Measurements from ENCODE around the gene AP2A2. TPM values are rescaled to one million over a fixed set of nuclear protein-coding genes. Genes with fewer than 3 reads are reported as not detected.

Gene AP2A2
- polyA plus RNA-seq, 3 donors from 2014 or later, result 2.5 to 11.0 (median 7.1) TPM

DNA sequence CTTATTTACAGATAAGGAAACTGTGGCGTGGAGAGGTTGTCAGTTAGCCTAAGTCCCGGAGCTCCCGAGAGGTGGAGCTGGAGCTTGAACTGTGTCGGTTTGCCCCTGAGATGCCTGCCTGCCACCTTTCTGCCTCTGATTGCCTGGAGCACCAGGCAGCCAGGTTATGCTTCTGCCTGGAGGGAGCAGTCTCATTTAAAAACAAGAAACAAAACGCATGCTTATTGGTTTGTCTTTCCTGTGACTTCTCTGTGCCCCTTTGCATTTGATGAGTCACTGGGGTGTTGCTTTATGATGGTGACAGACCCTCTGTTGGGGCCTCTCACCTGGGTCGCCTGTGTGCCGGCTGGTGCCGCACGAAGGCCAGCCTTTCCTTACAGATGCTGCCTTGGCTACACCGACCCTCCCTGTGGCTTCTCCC is 12.2 kb downstream of the AP2A2 start:
- Mint-ChIP-seq H3K4me3 (no peak overlapping the region), H3K36me3 (peaks cover 0 to 3% (median 0%) of the 10 kb centered on the region in 3 donors), H3K27me3 (ENCODE audit: low read depth in 3 of 3) (peaks cover 0 to 3% (median 0%) of the 10 kb centered on the region in 3 donors), H3K9me3 (no peaks in the 10 kb centered on the region), H3K4me1 (peaks cover 69 to 75% of the 10 kb centered on the region in 2 donors), H3K27ac (peak overlapping the region in 1 of 6 donors; percentile 62)
- DNase-seq, result no peak

DNA sequence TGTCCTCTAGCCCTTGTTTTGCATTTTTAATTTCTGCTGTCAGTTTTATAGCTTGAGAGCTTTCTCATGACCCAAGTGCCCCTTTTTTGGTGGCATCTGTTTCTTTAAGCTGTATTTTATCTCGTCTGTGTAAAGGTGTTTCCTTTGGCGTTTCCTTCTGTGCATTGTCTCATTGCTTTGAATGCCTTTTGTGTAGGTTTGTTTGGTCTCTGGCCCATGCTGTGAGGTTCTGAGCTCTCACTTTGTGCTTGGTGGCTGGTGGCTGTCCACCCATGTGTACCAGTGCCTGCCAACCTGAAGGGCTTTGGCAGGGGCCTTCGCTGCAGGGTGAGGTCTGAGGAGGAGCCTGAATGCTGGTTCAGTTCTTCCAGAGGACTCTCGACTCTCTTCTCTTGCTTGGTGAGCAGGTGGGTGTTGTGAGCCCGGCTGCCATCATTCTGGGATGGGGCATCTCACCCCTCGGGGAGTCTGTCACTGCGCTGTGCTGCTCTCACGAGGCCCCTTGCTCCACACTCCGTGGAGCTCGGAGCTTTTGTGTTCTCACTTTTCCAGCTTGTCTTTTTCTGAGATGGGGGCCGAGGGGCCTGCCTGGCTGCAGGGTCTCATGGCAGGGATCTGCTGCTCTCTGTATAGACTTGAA is 14.9 kb downstream of the AP2A2 start:
- peaks cover 71 to 80% of the 10 kb centered on the region in 2 donors for H3K4me1 Mint-ChIP-seq
- H3K27me3 Mint-ChIP-seq (ENCODE audit: low read depth in 3 of 3), result peaks cover 0 to 3% (median 0%) of the 10 kb centered on the region in 3 donors
- peak overlapping the region in 4 of 5 donors; percentile 2 to 52 (median 44) for H3K4me3 Mint-ChIP-seq
- peaks cover 9 to 16% (median 10%) of the 10 kb centered on the region in 3 donors for H3K36me3 Mint-ChIP-seq
- no peaks in the 10 kb centered on the region for H3K9me3 Mint-ChIP-seq
- peak overlapping the region; percentile 1 to 80 (median 57) for H3K27ac Mint-ChIP-seq
- DNase-seq, result no peak

GRCh38 chr11:942823-943222 is 17.2 kb downstream of the AP2A2 start:
- DNase-seq, result no peak

GRCh38 chr11:944711-945470 is 19.2 kb downstream of the AP2A2 start:
- H3K36me3 Mint-ChIP-seq, result peaks cover 21 to 32% (median 29%) of the 10 kb centered on the region in 3 donors
- peaks cover 45 to 49% of the 10 kb centered on the region in 2 donors for H3K4me1 Mint-ChIP-seq
- peak overlapping the region in 1 of 5 donors; percentile 17 for H3K4me3 Mint-ChIP-seq
- H3K9me3 Mint-ChIP-seq, result peaks cover 0 to 7% (median 4%) of the 10 kb centered on the region in 6 donors
- H3K27ac Mint-ChIP-seq, result peak overlapping the region in 1 of 6 donors; percentile 82
- H3K27me3 Mint-ChIP-seq (ENCODE audit: low read depth in 3 of 3), result peaks cover 0 to 3% (median 0%) of the 10 kb centered on the region in 3 donors
- no peak for DNase-seq

More at GRCh38 chr11:942823-943222, 17.2 kb downstream of the AP2A2 start:
- Mint-ChIP-seq H3K36me3 (peaks cover 11 to 20% (median 13%) of the 10 kb centered on the region in 3 donors), H3K4me3 (no peak overlapping the region), H3K4me1 (peaks cover 63 to 66% of the 10 kb centered on the region in 2 donors), H3K27me3 (ENCODE audit: low read depth in 3 of 3) (peaks cover 0 to 3% (median 0%) of the 10 kb centered on the region in 3 donors), H3K9me3 (no peaks in the 10 kb centered on the region), H3K27ac (peak overlapping the region in 2 of 6 donors; percentile 38 to 62)

DNA sequence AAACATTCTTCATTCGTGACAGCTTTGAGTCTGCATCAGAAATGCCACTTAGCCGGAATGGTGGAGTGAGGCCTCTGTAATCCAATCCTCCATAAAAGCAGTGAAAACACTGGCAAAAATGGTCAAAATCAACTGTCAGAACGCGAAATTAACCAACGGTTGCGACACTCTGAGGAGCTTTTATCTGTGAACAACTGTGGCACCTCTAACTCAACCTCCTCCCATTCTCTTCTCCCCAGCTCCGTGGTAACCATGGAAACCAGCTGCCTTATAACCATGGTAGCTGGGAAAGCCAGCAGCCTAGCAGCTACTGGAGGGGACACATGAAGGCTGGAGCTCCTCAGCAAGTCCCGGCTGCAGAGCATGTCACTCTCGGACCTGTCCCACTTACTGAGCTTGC is 20.3 kb downstream of the AP2A2 start:
- Mint-ChIP-seq H3K4me3 (no peak overlapping the region), H3K27me3 (ENCODE audit: low read depth in 3 of 3) (peaks cover 0 to 2% (median 0%) of the 10 kb centered on the region in 3 donors), H3K36me3 (peaks cover 23 to 34% (median 31%) of the 10 kb centered on the region in 3 donors), H3K4me1 (peaks cover 34 to 38% of the 10 kb centered on the region in 2 donors), H3K9me3 (peaks cover 0 to 8% (median 5%) of the 10 kb centered on the region in 6 donors), H3K27ac (no peak overlapping the region)
- no peak for DNase-seq

DNA sequence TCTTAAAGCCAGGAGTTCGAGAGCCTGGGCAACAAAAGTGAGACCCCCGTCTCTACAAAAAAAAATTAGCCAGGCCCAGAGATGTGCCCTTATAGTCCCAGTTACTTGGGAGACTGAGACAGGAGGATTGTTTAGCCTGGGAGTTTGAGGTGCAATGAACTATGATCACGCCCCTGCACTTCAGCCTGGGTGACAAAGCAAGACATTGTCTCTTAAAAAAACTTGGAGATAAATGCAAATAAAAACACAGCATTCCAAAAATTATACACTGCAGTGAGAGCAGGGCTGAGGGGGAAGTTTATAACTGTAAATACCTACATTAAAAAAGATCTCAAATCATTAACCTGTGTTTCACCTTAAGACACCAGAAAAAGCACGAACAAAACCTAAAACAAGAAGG is 22.1 kb downstream of the AP2A2 start:
- H3K4me3 Mint-ChIP-seq, result no peak overlapping the region
- H3K27ac Mint-ChIP-seq, result no peak overlapping the region
- H3K4me1 Mint-ChIP-seq, result peaks cover 32 to 40% of the 10 kb centered on the region in 2 donors
- H3K27me3 Mint-ChIP-seq (ENCODE audit: low read depth in 3 of 3), result no peaks in the 10 kb centered on the region
- H3K9me3 Mint-ChIP-seq, result peaks cover 0 to 8% (median 5%) of the 10 kb centered on the region in 6 donors
- DNase-seq, result no peak
- peaks cover 23 to 36% (median 31%) of the 10 kb centered on the region in 3 donors for H3K36me3 Mint-ChIP-seq

DNA sequence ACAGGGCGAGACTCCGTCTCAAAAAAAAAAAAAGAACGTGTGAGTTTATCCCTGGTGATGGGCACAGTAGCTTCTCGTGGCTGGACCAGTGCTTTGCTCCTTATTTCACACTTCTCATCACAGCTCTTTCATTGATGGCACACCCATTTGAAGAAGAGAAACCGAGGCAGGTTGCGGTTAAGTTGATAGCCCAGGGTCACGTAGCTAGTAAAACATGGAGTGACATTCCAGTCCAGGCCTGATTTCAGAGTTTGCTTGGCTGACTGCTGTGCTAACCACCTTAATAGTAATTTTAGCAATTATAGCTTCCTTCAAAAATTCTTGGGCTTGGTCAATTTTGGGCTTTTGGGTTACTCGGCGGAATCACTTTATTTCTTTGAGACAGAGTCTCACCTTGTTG is 25.8 kb downstream of the AP2A2 start:
- H3K9me3 Mint-ChIP-seq, result peaks cover 0 to 8% (median 5%) of the 10 kb centered on the region in 6 donors
- peaks cover 13 to 26% (median 21%) of the 10 kb centered on the region in 3 donors for H3K36me3 Mint-ChIP-seq
- no peak overlapping the region for H3K4me3 Mint-ChIP-seq
- no peak for DNase-seq
- no peak overlapping the region for H3K27ac Mint-ChIP-seq
- peaks cover 46 to 47% of the 10 kb centered on the region in 2 donors for H3K4me1 Mint-ChIP-seq
- H3K27me3 Mint-ChIP-seq (ENCODE audit: low read depth in 3 of 3), result no peaks in the 10 kb centered on the region

DNA sequence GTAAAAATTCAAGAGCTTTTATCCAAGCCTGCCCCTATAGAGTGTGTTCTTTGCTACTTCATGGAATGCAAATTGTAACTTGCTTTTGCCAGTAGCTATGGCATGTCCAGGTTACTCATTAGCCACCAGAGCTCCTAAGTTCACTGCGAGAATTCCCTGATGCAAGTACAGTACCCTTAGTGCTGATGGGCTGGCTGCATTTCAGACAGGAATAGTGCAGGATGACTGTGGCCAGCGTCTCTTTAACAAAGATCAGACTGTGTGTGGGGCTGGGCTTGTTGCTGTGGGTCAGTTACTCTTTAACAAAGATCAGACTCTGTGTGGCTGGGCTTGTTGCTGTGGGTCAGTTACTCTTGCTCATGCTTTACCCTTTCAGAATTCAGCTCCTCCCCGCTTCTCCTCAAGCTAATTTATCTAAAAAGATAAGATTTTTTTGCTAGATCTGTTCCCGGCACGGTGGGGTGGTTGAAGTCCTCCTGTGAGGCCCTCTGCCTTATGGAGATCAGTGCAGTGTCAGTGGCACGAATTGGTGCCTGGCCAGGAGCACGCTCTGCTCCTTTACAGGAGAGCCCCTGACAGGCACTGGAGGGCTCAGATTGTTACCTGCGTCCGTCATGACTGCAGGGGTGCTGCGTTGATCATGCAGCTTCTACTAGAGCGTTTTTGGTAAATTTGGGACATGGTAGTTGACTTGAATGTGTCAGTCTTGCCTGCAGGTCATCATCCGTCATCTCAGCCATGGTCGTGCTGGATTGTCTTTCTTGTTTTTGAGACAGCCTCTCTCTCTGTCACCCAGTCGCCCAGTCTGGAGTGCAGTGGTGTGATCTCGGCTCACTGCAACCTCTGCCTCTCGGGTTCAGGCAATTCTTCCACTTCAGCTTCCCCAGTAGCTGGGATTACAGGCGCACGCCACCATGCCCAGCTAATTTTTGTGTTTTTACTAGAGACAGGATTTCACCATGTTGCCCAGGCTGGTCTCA is 27.0 kb downstream of the AP2A2 start:
- no peak for DNase-seq
- Mint-ChIP-seq H3K4me3 (no peak overlapping the region), H3K4me1 (peaks cover 54 to 55% of the 10 kb centered on the region in 2 donors), H3K9me3 (peaks cover 0 to 8% (median 5%) of the 10 kb centered on the region in 6 donors), H3K27ac (peak overlapping the region in 2 of 6 donors; percentile 22 to 24), H3K36me3 (peaks cover 13 to 28% (median 18%) of the 10 kb centered on the region in 3 donors), H3K27me3 (ENCODE audit: low read depth in 3 of 3) (no peaks in the 10 kb centered on the region)

- H3K4me1 Mint-ChIP-seq, result peaks cover 59 to 62% of the 10 kb centered on the region in 2 donors
- peaks cover 0 to 8% (median 5%) of the 10 kb centered on the region in 6 donors for H3K9me3 Mint-ChIP-seq
- peaks cover 0 to 3% (median 0%) of the 10 kb centered on the region in 3 donors for H3K27me3 Mint-ChIP-seq (ENCODE audit: low read depth in 3 of 3)
- H3K27ac Mint-ChIP-seq, result peak overlapping the region in 1 of 6 donors; percentile 34
- no peak for DNase-seq
- peaks cover 8 to 23% (median 18%) of the 10 kb centered on the region in 3 donors for H3K36me3 Mint-ChIP-seq
- H3K4me3 Mint-ChIP-seq, result no peak overlapping the region
These were observed 27.8 kb downstream of the AP2A2 start for GRCh38 chr11:953512-953911.

DNA sequence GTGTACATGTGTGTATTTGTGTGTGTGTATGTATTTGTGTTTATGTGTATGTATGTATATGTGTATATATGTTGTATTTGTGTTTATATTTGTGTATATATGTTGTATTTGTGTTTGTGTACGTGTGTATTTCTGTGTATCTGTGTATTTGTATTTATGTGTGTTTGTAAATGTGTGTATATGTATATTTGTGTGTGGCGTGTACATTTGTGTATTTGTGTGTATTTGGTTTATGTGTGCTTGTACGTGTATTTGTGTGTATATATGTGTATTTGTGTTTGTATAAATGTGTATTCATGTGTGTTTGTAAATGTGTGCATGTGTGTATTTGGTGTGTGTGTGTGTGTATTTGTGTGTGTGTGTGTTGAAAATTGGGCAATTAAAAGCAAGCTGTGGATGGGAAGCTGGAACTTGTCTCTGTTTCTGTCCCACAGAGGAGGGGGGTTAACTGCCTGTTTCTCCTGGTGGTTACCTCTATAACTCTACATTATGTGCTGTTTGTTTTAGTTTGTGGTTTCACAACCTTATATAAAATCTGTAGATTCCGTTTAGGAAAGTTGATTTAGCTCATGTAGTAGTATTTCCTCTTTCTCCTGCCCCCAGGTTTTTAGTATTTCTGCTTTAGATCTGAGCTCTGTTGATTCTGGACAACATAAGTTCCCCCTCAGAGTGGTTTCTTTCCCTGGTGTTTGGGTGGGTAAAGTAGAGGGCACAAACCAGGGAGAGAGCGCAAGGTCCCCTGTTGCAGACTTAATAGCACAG is 28.9 kb downstream of the AP2A2 start:
- H3K4me1 Mint-ChIP-seq, result peaks cover 63 to 66% of the 10 kb centered on the region in 2 donors
- peaks cover 0 to 3% (median 0%) of the 10 kb centered on the region in 3 donors for H3K27me3 Mint-ChIP-seq (ENCODE audit: low read depth in 3 of 3)
- peak overlapping the region; percentile 3 to 69 (median 41) for H3K27ac Mint-ChIP-seq
- peaks cover 0 to 4% (median under 1%) of the 10 kb centered on the region in 6 donors for H3K9me3 Mint-ChIP-seq
- no peak for DNase-seq
- peak overlapping the region in 1 of 5 donors; percentile 13 for H3K4me3 Mint-ChIP-seq
- H3K36me3 Mint-ChIP-seq, result peaks cover 5 to 17% (median 13%) of the 10 kb centered on the region in 3 donors

- DNase-seq, result no peak
- H3K27me3 Mint-ChIP-seq (ENCODE audit: low read depth in 3 of 3), result peaks cover 0 to 3% (median 0%) of the 10 kb centered on the region in 3 donors
- H3K36me3 Mint-ChIP-seq, result peaks cover 0 to 13% (median 8%) of the 10 kb centered on the region in 3 donors
- peaks cover 63 to 66% of the 10 kb centered on the region in 2 donors for H3K4me1 Mint-ChIP-seq
- H3K4me3 Mint-ChIP-seq, result no peak overlapping the region
- peak overlapping the region in 5 of 6 donors; percentile 3 to 69 (median 46) for H3K27ac Mint-ChIP-seq
- H3K9me3 Mint-ChIP-seq, result no peaks in the 10 kb centered on the region
These were observed 29.7 kb downstream of the AP2A2 start for GRCh38 chr11:955154-956063.

Measured in immature natural killer cell (primary cell).